Hematopoietic multipotent progenitor cell treated with erythropoietin and hydrocortisone succinate and interleukin-3 and kit ligand, for 15 days (in vitro differentiated cells): ENCODE results near the gene PDK3.

Experiments
- DNase-seq: peaks from one replicate; pipeline ENCODE4 v3.0.0-alpha.2; 2015; ENCODE audit warnings: low spot score

The PDK3 gene

GRCh38 chrX:24482823-24483415, 17.8 kb downstream of the PDK3 start:
- DNase-seq = no peak

DNA sequence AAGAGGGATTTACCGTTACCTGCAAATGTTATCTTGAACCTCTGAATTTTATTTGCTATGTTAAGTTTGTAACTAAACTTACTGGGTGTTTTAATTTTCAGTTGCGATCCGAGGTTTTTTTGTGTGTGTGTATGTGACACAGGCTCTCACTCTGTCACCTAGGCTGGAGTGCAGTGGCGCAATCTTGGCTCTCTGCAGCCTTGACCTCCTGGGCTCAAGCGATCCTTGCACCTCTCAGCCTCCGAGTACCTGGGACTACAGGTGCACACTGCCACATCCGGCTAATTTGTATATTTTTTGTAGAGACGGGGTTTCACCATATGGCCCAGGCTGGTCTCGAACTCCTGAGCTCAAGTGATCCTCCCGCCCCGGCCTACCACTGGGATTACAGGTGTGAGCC, 18.5 kb downstream of the PDK3 start:
- no peak for DNase-seq

DNA sequence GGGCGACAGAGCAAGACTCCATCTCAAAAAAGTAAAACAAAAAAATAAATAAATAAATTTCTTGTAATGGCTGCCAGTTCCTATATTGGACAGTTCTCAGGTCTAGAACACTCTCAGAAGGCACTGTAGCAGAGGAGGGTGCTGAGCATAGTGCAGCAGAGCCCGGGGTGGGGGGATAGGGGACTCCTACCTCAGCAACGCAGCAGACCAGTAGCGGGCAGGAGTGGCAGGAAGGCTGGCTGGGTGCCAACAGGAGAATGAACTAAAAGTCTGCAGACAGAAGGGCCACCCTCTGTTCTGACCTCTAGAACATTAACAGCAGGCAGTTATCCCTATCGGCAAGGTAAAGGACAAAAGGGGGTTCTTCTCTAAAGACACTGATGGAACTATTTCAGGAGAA, 20.2 kb downstream of the PDK3 start:
- no peak for DNase-seq

- no peak for DNase-seq
Measured at GRCh38 chrX:24485976-24486680, 21.0 kb downstream of the PDK3 start.

DNA sequence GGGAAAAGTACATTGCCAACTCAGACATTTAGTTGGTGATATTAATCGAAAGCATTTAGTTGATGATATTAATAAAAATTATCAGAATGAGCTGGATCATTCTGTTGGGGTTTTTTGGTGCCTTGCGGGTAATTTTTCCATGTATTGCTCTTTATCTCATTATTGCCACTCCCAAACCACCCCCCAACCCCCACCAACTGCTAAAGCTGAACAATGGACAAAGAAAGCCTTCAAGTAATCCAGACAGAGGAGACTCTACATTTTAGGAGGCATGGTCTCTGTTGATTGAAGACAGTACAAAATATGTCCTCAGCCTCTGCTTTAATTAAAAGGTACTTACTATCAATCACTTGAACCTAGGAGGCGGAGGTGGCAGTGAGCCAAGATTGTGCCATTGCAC, 22.5 kb downstream of the PDK3 start:
- no peak for DNase-seq

DNA sequence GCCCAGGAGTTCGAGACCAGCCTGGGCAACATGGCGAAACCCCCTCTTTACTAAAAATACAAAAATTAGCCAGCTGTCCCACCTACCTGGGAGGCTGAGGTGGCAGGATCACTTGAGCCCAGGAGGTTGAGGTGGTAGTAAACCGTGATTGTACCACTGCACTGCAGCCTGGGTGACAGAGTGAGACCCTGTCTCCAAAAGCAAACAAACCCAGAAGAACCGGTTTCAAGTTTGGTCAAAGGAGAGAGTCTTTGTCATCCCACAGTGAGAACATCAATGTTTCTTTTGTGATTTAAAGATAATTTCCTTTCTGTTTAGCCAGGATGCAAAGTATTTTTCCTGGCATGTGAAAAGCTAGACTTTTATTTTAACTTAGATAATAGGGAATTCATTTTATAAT, 26.7 kb downstream of the PDK3 start:
- no peak for DNase-seq

DNA sequence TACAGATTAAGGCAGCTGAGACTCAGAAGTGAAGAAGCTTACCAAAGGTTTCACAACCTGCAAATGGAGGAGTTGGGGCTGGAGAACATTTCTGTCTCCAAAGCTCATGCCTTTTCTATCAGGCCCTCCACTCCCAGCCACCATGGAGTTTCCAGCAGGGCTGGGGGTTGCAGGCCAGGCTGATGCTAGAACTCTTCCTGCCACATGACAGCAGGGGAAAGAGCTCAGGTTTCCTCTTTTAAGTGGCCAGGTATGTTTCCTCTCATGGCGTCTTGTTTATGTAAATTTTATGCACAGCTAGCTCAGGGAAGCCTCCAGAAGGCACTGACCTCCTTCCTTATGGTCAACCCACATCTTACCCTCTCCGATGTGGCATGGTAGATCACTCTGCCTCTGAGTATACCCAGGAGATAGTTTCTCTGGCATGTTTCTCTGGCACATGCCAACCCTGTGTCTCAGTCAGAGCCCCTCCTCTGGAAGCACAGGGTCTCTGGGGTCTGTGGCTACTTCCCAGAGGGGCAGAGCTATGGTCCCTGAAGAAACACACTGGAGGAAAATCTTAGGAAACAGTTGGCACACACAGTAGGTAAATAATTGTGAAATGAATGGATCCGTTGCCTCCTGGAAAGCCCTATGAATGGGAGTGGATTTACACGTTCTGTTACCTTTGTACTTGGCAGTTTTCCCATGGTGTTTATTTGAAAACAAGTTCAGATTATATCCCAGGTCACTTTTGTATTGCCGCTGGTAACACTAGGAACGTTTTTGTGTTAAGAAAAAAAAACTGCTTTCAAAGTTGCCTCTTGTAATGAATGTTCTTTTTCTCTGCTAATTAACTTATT, 28.9 kb downstream of the PDK3 start:
- no peak for DNase-seq

DNA sequence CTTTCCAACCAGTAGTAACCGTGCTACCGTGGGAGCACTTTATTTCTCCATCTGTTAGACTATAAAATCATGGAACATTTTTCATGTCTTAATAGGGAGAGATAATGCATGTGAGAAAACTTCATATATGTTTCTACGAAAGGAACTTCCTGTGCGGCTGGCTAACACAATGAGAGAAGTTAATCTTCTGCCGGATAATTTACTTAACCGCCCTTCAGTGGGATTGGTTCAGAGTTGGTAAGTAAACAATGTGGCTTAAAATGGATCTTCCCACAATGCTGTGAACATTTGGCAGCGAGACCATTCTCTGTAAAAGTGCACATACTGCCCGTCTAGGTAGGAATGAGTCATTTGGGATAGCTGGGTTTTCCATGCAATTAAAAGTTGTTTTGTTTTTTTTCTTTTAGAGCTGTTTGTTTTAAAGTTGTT, 29.6 kb downstream of the PDK3 start:
- DNase-seq = no peak

GRCh38 chrX:24495700-24496099, 30.6 kb downstream of the PDK3 start:
- DNase-seq = no peak

DNA sequence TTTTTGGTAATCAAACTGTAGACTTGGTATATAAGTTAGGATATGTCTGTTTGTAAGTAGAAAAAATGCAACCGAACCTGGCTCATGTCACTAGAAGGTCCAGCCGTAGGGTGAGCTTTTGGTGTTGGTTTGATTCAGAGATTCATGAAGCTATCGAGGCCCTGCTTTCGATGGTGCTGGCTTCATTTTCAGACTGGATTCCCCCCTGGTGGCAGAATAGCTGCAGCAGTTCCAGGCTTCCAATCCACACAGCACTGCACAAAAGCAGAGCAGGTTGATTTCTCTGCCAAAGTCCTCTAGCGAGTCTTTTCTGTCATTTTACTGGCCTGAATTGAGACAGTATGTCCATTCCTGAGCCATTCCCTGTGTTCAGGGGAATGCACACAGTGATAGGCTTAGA, 33.1 kb downstream of the PDK3 start:
- no peak for DNase-seq

GRCh38 chrX:24498975-24499374, 33.9 kb downstream of the PDK3 start:
- DNase-seq = peak; percentile 39

DNA sequence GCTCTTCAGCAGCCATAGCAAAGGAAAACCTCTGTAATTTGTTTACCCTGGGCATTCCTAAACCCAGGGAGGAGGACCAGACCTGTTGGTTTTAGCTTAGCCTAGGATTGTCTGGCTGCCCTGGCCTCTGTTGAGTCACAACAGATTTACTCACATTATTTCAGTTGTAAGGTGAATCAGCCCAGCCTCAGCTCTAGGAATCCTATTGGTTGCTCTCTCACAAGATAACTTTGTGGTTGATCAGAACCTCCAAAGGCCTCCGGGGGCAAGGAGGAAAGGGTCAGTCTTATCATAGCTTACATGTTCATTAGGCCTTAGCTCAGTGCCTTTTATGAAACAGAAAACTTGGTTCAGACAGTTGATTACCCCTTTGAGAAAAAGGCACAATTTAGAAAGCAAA, 41.0 kb downstream of the PDK3 start:
- no peak for DNase-seq

DNA sequence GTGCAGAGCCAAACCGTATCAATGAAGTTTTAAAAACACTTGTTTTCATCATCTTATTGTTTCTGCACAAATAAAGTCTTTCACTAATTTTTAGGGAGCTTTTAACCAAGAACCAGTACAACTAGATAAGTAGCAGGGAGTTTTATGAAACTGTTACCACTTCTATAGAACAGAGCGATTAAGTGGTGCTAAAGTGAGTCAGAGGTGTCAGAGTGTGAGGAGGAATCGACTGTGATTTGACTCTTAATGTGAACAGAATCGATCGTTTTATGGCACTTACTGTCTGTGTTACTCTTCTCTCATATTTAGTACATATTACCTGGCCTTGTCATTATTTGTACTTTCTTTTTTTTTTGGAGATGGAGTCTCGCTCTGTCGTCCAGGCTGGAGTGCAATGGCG, 43.3 kb downstream of the PDK3 start:
- no peak for DNase-seq

DNA sequence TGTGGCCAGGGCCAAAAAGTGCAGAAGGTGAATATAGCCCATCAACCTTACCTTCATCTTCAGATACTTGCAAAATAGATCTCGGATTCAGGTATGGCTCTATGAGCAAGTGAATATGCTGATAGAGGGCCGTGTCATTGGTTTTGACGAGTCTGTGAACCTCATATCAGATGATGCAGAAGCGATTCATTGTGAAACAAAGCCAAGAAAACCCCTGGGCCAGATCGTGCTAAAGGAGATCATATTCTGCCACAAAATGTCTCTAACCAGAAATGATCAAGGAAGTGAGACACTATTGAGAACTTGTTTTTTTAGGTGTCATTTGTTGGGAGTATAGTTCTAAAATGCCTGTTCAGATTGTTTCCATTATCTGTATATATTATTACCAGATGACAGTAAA, 48.3 kb downstream of the PDK3 start:
- no peak for DNase-seq

DNA sequence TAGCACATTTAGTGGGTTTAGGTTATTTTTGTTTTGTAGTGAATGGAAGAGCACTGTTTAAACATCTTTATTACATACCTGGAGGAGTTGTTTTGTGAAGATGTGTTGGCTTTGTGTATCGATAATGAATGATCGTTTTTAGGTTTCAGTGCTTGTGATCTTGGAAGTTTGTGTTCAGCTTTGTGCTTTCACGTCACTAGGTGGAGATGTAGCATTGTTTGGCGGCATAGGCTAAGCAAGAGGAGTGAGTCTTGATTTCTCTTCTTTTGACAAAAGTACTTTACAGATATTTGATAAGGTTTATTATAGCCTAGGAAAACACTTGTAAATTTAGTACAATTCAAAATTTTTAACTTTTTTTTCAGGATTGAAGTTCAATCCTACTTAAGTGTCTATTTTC, 50.4 kb downstream of the PDK3 start:
- DNase-seq = no peak

DNA sequence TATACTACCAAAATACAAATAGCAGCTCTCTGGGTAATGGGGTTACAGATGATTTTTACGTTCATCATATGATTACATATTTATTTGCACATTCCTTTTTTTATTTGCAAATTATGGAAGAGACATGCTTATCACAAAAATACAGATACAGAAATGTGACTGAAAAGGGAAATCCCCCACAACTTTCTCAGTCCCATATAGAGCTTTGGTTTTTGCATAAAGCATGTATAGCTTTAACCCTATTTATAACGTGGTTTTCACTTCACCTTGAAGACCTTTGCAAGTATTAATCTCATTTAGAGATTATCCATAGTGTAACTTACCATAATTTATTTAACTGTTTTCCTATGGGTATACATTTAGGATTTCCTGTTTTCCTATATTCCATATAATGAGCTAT, 55.4 kb downstream of the PDK3 start:
- DNase-seq = no peak

DNA sequence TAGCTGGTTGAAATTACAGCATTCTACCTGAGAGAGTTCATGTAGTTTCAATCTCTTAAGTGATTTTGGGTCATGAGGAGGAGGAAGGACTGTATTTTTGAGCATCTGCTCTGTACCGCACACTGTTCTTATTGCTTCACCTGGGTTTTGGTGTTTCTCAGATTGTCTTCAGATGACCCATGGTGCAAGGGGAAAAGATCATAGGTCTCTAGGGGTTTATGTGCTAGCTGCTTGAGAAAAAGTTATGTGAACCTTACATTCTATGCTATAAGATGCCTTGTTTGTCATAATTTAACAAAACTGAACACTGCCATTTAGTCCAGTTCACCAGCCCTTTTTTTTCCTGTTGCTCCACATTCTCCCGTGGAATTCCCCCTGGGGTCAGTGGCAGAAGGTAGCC, 60.4 kb downstream of the PDK3 start:
- no peak for DNase-seq

DNA sequence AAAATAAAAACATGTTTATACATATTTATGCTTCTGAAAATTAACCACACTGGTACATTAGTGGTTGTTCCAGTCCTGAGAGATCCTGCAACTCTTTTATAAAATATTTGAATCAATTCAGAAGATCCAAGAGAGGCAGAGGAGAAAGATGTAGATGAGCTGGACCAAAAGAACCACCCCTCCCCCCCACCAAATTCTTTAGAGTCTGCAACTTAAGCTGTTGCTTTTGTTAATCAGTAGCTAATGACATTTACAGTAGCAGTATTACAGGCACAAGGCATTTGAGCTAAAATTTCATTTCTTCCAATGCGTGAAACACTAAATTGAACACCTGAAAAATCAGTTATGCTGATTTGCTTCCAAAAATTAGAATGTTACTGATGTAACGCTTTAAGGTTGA, 61.5 kb downstream of the PDK3 start:
- DNase-seq = no peak

DNA sequence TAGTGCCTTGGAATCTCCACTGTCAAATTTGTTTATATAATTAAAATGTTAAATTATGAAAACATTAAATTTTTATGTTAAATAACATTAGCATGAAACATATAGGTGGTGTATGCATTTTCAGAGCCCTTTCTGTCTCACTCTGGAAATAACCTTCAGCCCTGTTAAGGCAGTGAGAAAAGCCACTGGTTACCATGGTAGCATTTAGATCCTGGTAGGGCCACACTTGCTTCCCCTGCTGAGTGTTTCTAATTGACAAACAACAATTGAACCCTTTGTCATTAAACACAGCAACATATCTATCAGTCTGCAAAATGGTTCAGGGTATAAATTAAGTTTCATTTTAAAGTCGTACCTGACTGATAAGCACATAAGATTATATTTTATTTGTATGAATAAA, 63.5 kb downstream of the PDK3 start:
- DNase-seq = no peak

- no peak for DNase-seq
Measured at GRCh38 chrX:24536551-24536950, 71.5 kb downstream of the PDK3 start.

DNA sequence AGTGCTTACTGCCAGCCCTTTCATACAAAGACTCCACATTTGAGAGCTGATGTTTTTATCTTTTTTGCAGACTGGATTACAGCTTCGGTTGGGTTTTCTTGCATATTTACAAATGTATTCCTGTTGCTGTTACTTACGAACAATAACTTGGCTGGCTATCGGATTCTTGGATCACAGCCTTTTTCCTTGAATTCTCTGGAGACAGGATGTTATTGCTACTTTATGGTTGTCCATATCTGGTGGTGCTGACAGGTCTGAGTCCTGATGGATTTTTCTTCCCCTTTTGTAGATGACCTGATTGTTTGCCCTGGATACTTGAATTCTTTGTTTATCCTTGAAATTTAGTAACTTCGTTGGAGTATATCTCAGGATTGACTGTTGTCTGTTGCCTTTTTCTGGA, 77.7 kb downstream of the PDK3 start:
- no peak for DNase-seq

- no peak for DNase-seq
Measured at GRCh38 chrX:24547961-24548360, 82.9 kb downstream of the PDK3 start.

- DNase-seq = no peak
Measured at GRCh38 chrX:24550166-24550565, 85.1 kb downstream of the PDK3 start.
